Activated naive CD8-positive, alpha-beta T cell (primary cell): ENCODE results near the gene PRPF31.

ENCODE experiments used
- H3K27ac Mint-ChIP-seq: one replicate; pipeline ENCODE4 v1.8.0; 2021; ENCODE audit warnings: mixed read lengths
- H3K27me3 Mint-ChIP-seq: one replicate; pipeline ENCODE4 v1.8.0; 2021; ENCODE audit warnings: mixed read lengths
- H3K36me3 Mint-ChIP-seq: one replicate; pipeline ENCODE4 v1.8.0; 2021; ENCODE audit warnings: mixed read lengths
- H3K4me1 Mint-ChIP-seq: one replicate; pipeline ENCODE4 v1.8.0; 2021; ENCODE audit warnings: low read depth, mixed read lengths
- H3K4me3 Mint-ChIP-seq: one replicate; pipeline ENCODE4 v1.8.0; 2021; ENCODE audit warnings: mild to moderate bottlenecking, mixed read lengths
- H3K9me3 Mint-ChIP-seq: one replicate; pipeline ENCODE4 v1.8.0; 2021; ENCODE audit warnings: low read depth, mixed read lengths

PRPF31 gene

DNA sequence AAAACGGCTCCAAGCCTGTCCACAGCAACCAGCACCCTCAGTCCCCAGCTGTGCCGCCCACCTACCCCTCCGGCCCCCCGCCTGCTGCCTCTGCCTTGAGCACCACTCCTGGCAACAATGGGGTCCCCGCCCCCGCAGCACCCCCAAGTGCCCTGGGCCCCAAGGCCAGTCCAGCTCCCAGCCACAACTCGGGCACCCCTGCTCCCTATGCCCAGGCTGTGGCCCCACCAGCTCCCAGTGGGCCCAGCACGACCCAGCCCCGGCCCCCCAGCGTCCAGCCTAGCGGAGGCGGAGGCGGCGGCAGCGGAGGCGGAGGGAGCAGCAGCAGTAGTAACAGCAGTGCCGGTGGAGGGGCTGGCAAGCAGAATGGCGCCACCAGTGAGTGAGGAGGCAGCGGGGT lies 32.6 kb downstream of the PRPF31 start:
- no peaks in the 10 kb centered on the region for H3K27me3 Mint-ChIP-seq
- no peak overlapping the region for H3K27ac Mint-ChIP-seq
- peaks cover 11% of the 10 kb centered on the region for H3K4me1 Mint-ChIP-seq
- H3K9me3 Mint-ChIP-seq: no peaks in the 10 kb centered on the region
- peaks cover 3% of the 10 kb centered on the region for H3K36me3 Mint-ChIP-seq
- no peak overlapping the region for H3K4me3 Mint-ChIP-seq

DNA sequence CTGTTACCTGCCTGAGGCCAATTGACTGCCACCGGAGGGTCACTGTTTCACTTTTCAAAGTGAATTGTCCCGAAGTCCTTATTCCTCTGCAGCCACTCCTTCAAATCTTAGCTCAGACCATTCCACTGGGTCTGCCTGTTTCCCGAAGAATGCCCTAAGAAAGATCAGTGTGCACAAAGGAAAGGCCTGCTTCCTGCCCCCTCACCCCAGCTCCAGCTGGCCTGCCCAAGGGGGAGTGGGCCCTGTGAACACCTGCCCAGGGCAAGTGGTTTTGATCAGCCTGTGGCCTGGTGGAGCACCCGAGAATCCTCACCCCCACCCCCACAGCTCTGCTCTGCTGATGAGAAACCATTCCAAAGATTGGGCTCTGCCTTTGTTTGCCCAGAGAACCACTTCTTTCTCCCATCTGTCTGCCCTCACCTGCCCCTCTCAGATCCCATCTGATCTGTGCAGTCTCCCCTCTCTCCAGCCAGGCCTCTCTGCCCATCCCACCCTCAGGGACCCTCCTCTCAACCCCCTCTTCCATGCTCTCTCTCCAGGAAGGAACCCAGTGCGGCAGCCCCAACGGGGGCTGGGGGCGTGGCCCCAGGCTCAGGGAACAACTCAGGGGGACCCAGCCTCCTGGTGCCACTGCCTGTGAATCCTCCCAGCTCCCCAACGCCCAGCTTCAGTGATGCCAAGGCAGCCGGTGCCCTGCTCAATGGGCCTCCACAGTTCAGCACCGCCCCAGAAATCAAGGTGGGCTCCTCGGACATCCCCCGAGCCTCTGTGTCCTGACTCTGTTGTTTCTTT lies 33.7 kb downstream of the PRPF31 start:
- Mint-ChIP-seq H3K4me3 (no peak overlapping the region), H3K4me1 (peaks cover 18% of the 10 kb centered on the region), H3K36me3 (peaks cover 3% of the 10 kb centered on the region), H3K27me3 (no peaks in the 10 kb centered on the region), H3K9me3 (no peaks in the 10 kb centered on the region), H3K27ac (no peak overlapping the region)

DNA sequence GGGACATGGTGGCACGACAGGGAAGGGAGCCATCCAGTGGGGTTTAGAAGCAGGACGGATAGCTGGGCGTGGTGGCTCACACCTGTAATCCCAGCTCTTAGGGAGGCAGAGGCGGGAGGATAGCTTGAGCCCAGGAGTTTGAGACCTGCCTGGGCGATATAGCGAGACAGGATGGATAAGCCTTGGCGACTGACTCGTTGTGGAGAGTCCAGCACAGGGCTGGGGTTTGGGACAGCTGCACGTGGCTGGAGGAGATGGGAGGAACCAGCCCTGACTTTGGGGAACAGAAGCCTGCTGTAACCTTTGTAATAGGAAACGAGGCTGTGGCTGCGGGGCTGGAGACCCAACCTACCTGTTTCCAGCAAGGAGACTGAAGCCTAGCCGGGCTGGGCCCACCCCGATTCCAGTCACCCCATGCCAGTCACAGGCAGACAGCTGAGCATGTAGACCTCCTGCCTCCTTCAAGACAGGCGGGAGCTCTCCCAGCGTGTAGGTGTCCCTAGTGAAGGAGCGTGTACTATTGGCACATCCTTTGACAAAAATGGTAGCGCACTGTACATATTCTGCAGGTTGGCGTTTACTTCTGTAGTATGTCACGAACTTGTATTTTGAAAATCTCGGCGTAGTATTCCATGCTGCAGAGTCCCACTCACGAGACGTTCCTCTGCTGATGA lies 35.9 kb downstream of the PRPF31 start:
- no peaks in the 10 kb centered on the region for H3K27me3 Mint-ChIP-seq
- H3K27ac Mint-ChIP-seq: peak overlapping the region; percentile 75
- no peak overlapping the region for H3K4me3 Mint-ChIP-seq

DNA sequence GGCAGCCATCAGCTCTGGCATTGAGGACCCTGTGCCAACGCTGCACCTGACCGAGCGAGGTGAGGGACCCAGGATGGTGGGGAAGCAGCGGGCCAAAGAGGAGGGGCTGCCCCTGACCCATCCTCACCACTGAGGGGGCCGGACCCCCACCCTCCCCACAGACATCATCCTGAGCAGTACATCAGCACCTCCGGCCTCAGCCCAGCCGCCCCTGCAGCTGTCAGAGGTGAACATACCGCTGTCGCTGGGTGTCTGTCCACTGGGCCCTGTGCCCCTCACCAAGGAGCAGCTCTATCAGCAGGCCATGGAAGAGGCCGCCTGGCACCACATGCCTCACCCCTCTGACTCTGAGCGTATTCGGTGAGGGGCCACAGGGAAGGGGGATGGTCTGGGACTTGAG lies 36.7 kb downstream of the PRPF31 start:
- no peaks in the 10 kb centered on the region for H3K27me3 Mint-ChIP-seq
- H3K36me3 Mint-ChIP-seq: peaks cover 7% of the 10 kb centered on the region
- H3K4me3 Mint-ChIP-seq: no peak overlapping the region
- H3K27ac Mint-ChIP-seq: no peak overlapping the region
- no peaks in the 10 kb centered on the region for H3K9me3 Mint-ChIP-seq
- peaks cover 38% of the 10 kb centered on the region for H3K4me1 Mint-ChIP-seq

More for the DNA sequence above, 35.9 kb downstream of the PRPF31 start:
- H3K4me1 Mint-ChIP-seq: peaks cover 32% of the 10 kb centered on the region
- peaks cover 9% of the 10 kb centered on the region for H3K36me3 Mint-ChIP-seq
- no peaks in the 10 kb centered on the region for H3K9me3 Mint-ChIP-seq

DNA sequence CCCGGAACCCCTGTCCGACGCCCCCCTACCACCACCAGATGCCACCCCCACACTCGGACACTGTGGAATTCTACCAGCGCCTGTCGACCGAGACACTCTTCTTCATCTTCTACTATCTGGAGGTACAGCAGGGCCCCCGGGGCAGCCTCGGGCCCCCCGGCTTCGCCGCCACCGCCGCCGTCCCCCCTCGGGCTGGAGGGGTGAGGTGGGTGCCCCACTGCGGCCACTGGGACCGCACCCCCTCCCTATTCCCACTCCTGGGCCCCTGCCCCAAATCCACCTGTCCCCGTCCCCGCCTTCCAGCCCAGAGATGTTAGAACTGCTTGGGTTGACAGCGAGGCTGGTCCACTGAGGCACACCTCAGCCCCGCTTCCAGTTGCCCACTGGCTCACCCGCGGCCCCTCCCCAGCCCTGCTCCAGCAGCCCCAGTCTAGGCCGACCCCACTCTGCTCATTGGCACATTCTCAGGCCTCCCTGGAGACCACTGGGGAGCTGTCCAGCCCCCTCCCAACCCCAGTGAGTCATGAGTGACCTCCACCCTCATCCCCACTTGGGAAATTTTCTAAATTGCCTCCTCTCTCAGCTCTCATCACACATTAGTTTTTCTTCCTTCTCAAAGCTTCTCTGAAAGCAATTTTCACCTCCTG lies 37.4 kb downstream of the PRPF31 start:
- Mint-ChIP-seq H3K4me3 (no peak overlapping the region), H3K4me1 (peaks cover 39% of the 10 kb centered on the region), H3K27ac (peak overlapping the region; percentile 47), H3K9me3 (no peaks in the 10 kb centered on the region), H3K27me3 (no peaks in the 10 kb centered on the region), H3K36me3 (peaks cover 7% of the 10 kb centered on the region)

DNA sequence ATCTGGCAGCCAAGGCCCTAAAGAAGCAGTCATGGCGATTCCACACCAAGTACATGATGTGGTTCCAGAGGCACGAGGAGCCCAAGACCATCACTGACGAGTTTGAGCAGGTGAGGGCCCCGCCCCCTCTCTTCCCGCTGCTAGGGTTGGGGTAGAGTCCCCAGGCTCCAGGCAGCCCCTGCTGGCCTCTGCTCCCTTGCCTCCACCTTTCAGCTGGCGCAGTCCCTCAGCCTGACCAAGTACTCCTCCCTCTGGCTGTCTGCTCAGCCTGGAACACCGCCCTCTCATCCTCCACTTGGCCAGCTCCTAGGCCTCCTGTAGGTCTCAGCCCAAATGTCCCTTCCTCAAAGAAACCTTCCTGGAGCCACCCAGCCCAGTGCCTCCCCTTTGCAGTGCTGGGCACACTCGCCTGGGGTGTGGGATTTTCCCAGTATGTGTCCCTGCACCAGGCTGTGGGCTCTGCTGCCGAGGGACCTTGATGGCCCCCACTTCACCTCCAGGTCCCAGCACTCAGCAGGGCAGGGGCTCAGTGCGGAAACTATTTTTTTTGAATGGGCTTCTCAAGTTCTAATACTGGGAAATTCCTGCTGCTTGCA lies 38.3 kb downstream of the PRPF31 start:
- peak overlapping the region; percentile 33 for H3K4me3 Mint-ChIP-seq
- peak overlapping the region; percentile 82 for H3K27ac Mint-ChIP-seq
- H3K9me3 Mint-ChIP-seq: no peaks in the 10 kb centered on the region
- peaks cover 7% of the 10 kb centered on the region for H3K36me3 Mint-ChIP-seq
- H3K4me1 Mint-ChIP-seq: peaks cover 47% of the 10 kb centered on the region
- no peaks in the 10 kb centered on the region for H3K27me3 Mint-ChIP-seq

DNA sequence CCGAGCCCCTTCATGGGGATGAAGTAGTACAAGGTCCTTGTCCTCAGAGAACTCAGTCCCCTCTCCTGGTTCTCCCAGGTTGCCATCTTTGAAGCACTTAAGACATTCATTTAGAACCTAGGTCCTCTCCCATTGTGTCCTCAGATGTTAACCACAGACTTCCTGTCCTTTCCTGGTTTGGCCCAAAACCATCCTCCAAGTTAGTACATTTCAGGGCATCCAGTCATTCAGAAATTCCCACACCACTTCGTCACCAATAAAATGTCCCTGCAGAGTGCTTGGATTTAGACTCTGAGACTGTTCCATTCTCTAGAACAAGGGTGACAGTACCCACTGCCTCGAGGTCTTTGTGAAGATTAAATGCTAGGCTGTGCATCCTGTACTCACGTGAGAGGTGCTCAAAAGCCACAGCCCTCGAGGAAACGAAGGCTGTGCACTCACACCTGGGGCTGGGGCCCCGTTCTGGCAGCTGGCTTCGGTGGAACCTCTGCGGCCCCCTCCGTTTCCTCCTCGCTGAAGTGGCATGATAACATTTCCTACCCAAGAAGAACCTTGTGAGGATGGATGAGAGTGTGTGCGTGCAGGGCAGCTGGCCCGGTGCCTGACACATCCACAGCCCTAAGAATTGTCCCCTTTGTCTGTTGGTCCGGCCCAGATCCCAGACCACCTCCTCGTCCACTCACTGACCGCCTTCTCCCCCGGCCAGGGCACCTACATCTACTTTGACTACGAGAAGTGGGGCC lies 39.2 kb downstream of the PRPF31 start:
- Mint-ChIP-seq H3K4me3 (peak overlapping the region; percentile 33), H3K36me3 (peaks cover 7% of the 10 kb centered on the region), H3K27me3 (no peaks in the 10 kb centered on the region), H3K27ac (peak overlapping the region; percentile 82), H3K4me1 (peaks cover 54% of the 10 kb centered on the region), H3K9me3 (no peaks in the 10 kb centered on the region)

DNA sequence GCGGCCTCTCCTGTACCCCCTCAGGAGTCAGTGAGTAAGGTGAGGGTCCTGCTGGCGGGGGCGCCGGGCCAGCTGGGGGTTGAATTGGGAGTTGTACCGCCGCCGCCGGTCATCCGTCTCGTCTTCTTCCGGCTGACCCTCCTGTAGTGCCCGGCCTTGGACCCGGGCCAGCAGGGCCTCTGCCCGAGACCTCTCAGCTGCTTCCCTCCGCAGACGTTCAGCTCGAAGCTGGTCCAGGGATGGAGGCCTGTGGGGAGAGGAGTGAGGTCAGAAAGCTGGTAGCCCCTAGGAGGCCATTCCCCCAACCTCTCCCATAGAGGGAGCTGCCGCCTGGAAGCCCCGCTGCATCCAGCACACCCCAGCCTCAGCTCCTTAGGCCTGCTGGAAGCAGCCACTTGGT lies 40.1 kb downstream of the PRPF31 start:
- Mint-ChIP-seq H3K4me1 (peaks cover 58% of the 10 kb centered on the region), H3K9me3 (no peaks in the 10 kb centered on the region), H3K27ac (peak overlapping the region; percentile 50), H3K36me3 (peaks cover 7% of the 10 kb centered on the region), H3K4me3 (no peak overlapping the region), H3K27me3 (no peaks in the 10 kb centered on the region)

DNA sequence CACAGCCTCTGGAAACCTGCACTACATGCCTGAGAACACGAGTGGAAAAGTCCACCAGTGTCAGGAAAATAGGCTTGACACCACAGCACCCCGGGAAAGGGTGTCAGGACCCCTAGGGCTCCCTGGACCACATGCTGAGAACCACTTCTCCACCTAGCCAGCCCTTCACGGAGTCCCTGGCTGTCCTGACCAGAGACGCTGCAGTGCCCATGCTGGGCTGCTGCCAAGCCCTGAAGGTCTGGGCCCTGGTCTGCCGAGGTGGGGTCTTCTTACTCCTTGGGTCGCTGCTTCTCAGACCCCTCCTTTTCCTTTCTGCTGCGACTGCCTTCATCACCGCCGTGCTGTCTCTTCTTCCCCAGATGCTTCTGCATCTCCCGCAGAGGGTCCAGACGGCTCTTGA lies 40.9 kb downstream of the PRPF31 start:
- Mint-ChIP-seq H3K9me3 (no peaks in the 10 kb centered on the region), H3K4me3 (no peak overlapping the region), H3K27me3 (no peaks in the 10 kb centered on the region), H3K4me1 (peaks cover 64% of the 10 kb centered on the region), H3K36me3 (peaks cover 7% of the 10 kb centered on the region), H3K27ac (no peak overlapping the region)

DNA sequence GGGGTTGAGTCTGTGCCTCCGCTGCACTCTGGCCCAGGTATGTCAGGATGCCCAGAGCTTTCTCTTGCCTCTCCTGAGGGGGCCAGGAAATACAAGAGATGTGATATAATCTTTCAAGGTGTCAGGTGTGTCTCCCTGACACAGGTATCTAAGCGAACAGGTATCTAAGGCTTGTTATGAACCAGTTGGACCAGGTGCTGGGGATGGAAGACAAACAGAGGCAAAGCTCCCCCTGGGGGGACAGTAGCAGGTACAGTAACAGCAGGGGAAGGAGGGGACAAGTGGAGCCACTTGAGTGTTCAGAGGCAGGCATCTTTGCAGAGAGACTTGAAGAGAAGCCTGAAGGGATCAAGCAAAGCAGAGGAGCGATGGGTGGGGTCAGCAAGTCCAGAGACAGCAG lies 41.4 kb downstream of the PRPF31 start:
- Mint-ChIP-seq H3K4me3 (peak overlapping the region; percentile 73), H3K9me3 (no peaks in the 10 kb centered on the region), H3K4me1 (peaks cover 63% of the 10 kb centered on the region), H3K36me3 (peaks cover 7% of the 10 kb centered on the region), H3K27ac (peak overlapping the region; percentile 50), H3K27me3 (no peaks in the 10 kb centered on the region)

DNA sequence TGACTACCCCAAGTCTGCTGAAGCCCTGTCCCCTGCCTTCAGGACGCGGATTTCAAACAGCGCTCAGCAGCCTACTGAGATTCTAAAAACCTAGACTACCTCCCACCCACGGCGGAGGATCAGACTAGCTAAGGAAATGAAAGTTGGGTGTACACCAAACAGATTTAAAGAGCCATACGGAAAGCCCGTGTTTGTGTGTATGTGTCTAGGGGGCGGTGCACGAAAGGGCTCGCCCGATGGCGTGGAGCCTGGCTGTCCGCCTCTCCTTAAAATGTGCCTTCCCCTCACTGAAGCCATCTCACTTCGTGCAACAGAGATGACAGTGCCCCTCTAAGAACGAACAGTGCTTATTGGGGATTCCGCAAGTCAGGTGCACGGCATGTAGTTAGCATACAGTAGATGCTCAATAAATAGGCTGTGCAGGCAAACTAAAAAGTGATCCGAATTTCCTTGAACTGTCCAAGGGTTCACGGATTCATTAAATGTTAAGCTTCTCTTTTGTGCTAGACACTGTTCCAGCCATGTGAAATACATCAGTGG lies 43.3 kb downstream of the PRPF31 start:
- peak overlapping the region; percentile 99 for H3K27ac Mint-ChIP-seq
- no peaks in the 10 kb centered on the region for H3K9me3 Mint-ChIP-seq
- no peaks in the 10 kb centered on the region for H3K27me3 Mint-ChIP-seq
- peak overlapping the region; percentile 99 for H3K4me3 Mint-ChIP-seq
- peaks cover 7% of the 10 kb centered on the region for H3K36me3 Mint-ChIP-seq
- H3K4me1 Mint-ChIP-seq: peaks cover 68% of the 10 kb centered on the region

DNA sequence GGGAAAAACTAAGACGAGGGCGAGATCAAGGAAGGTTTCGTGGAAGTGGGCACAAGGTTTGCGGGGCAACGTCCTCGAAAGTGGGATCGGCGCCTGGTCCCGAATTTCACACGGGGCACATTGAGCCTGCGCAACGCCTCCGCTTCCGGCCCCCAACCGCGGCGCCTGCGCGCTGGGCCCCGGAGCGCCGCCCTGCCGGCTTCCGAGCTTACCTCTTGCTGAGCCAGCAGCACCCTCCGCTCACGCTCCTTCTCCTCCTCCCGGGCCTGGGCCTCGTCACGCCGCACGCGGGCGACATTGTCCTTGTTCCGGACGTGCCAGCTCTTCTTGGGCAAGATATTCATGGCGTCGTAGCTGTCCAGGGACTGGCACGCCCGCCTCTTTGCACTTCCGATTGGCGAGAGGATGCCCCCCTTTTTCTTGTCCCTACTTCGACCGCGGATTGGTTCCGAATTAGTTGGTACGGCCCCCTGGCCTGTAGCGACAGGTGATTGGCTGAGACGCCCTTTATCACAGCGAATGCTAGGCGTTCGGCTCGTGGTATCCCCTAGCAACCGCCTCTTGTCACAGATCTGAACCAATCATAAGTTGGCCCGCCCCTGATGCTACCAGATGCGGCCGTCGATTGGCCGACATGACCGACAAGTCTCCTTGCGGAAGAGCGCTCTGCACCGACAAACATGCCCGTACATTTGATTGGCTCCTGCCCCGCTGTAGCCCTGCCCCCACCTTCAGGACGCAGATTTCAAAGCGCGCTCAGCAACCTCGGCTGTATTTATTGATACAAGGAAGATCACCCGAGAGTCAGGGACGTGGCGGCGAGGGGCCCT lies 44.0 kb downstream of the PRPF31 start, which contains the start of gene LENG1:
TSS of gene LENG1 (minus strand) at position 370 of the 830 bp plus-strand sequence. CDS start at position 344, 26 bp downstream.
- Mint-ChIP-seq H3K27me3 (no peaks in the 10 kb centered on the region), H3K9me3 (no peaks in the 10 kb centered on the region), H3K27ac (peak within 1 kb of the TSS; percentile 99), H3K4me1 (peaks cover 67% of the 10 kb centered on the region), H3K4me3 (peak within 1 kb of the TSS; percentile 99), H3K36me3 (peaks cover 5% of the 10 kb centered on the region)

DNA sequence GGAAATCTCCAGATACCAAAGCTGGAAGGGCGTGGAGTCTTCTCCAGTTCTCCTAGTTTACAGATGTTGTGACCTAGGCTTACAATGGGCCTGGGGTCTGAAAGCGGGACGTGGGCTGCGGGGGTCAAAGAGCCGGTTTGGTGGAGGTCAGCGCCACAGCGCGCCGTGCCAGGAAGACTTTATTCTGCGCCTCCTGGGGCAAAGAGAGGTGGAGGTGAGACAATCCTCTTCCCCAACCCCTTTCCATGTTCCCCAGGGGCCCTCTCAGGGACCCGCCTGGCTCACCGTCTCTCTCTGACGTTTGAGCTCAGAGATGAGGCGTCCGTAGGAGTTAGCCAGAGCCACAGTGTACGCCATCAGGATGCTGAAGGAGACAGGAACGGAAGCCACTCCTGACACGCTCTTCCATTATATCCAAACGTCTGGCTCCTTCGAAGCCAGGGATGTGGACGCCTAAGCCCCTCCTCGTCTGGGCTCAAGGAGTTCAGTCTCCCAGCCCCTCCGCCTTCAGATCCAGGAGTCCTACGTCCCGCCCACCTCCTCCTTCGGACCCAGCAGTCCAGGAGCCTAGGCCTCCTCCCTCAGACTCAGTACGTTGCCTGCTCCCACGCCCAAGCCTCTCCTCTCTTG lies 44.7 kb downstream of the PRPF31 start:
- Mint-ChIP-seq H3K27me3 (no peaks in the 10 kb centered on the region), H3K4me1 (peaks cover 63% of the 10 kb centered on the region), H3K27ac (peak overlapping the region; percentile 99), H3K9me3 (no peaks in the 10 kb centered on the region), H3K4me3 (peak overlapping the region; percentile 99), H3K36me3 (peaks cover 2% of the 10 kb centered on the region)
